Fibroblast of skin of right biceps (primary cell): ENCODE measurements around the gene ITSN1.

Experiments used
- DNase-seq: peaks from one replicate; pipeline ENCODE4 v3.0.0-alpha.2; 2013

The ITSN1 gene

DNA sequence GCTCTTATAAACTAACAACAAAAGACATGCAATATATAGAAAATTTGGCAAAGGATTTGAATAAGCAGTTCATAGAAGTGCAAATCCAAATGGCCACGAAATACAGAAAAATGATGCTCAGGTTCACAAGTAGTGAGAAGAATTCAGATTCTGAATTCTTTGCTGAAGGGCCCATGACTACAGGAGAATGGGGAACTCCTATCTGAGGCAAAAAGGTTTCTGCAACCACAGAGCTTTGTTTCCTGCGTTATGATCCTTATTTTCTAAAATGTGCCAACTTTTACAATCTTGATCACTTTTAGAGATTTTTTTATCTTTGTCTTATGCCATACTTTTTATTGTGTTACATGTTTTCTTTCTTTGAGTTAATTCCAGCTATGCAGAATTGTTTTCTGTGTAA is 91.3 kb downstream of the ITSN1 start:
- no peak for DNase-seq

DNA sequence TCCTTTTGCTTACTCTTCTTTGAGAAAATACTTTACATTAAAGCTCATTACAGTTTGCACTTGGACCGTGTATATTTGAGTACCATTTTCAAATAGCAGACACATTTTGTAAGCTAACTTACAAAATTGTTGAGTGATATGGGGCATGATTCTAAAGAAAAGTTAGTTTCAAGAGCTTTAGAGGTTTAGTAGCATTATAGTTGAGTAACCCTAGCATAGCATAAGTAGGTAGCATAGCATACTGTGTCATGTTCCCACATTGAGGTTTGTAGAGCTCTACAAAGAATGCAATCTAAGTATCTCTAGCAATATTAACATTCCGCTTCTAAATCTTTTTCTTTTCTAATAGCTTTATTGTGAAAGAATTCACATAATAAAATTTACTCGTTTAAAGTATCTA is 92.0 kb downstream of the ITSN1 start:
- peak; percentile 17 for DNase-seq

DNA sequence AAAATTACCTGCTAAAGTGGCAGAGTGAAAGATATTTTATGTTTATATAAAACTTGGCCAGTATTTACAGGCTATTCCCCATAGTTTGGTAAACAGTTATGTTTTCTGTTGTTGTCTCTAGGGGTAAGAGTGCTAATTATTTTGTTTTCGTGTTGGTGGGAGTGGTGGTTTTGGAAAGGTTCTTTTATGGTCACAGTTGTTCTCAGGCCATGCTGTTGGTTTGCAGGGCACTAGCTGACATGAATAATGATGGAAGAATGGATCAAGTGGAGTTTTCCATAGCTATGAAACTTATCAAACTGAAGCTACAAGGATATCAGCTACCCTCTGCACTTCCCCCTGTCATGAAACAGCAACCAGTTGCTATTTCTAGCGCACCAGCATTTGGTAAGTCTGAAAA is 92.5 kb downstream of the ITSN1 start:
- no peak for DNase-seq

DNA sequence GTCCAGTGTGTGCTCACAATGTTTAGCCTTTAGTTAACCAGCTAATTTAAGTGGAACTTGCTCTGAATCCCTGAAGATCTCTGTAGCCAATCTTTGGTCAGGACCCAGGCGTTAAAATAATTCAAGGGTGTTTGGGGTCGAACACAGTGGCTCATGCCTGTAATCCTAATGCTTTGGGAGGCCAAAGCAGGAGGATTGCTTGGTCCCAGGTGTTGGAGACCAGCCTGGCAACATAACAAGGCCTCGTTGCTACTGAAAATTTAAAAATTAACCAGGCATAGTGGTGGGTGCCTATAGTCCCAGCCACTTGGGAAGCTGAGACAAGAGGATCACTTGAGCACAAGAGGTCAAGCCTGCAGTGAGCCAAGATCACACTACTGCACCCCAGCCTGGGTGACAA is 94.3 kb downstream of the ITSN1 start:
- no peak for DNase-seq

DNA sequence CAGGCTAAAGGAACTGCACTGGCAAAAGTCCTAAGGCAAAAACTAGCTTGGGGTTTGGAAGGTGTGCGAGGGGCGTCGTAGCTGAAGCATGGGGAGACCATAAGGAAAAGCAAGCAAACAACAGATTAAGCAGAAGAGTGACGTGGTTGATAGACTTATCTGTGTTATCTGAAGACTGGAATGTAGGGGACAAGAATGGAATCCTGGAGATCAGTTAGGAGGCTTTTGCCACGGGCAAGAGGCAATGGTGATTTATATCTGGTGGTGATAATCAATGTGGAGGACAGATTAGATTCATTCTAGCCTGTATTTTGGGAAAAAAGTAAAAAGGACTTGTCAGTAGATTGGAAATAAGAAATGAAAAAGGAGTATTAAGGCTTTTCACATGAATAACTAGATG is 97.4 kb downstream of the ITSN1 start:
- no peak for DNase-seq

GRCh38 chr21:33747420-33747819 is 105.1 kb downstream of the ITSN1 start:
- DNase-seq = no peak

DNA sequence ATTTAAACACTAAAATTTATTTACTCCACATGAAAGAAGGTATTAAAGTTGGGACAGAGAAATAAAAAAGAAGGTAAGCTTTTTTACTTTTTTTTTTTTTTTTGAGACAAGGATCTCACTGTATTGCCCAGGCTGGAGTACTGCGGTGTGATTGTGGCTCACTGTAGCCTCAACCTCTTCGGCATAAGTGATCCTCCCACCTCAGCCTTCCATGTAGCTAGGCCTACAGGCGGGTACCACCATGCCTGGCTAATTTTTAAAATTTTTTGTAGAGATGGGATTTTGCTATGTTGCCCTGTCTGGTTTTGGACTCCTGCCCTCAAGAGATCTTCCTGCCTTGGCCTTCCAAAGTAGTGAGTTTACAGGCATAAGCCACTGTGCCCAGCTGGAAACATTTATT is 106.6 kb downstream of the ITSN1 start:
- no peak for DNase-seq

DNA sequence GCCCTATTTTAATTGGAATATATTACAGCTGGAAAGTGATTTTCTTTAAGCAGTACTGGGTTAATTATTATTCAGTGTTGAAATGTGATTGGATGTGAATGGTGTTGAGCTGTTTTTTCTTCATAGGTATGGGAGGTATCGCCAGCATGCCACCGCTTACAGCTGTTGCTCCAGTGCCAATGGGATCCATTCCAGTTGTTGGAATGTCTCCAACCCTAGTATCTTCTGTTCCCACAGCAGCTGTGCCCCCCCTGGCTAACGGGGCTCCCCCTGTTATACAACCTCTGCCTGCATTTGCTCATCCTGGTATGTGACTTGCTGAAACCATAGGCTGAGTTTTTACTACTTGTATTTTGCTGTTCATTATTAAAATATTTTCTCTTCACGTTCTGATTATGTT is 107.7 kb downstream of the ITSN1 start:
- no peak for DNase-seq

GRCh38 chr21:33751120-33751519 is 108.8 kb downstream of the ITSN1 start:
- peak; percentile 45 for DNase-seq

DNA sequence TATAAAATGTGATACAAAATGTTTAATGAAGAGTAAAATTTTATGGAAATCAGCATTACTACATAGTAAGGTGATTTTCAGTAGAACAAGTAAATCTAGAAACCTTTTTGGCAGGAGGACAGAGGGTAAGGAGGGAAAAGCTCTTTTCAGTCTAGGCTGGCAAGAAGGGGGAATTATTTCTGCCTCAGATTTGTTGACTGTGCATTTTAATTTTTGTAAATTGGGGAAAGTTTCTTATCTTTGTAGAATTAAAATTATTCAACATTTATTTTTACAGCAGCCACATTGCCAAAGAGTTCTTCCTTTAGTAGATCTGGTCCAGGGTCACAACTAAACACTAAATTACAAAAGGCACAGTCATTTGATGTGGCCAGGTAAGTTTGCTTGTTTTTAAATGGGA is 109.2 kb downstream of the ITSN1 start:
- no peak for DNase-seq

GRCh38 chr21:33752260-33752659 is 110.0 kb downstream of the ITSN1 start:
- DNase-seq = no peak

DNA sequence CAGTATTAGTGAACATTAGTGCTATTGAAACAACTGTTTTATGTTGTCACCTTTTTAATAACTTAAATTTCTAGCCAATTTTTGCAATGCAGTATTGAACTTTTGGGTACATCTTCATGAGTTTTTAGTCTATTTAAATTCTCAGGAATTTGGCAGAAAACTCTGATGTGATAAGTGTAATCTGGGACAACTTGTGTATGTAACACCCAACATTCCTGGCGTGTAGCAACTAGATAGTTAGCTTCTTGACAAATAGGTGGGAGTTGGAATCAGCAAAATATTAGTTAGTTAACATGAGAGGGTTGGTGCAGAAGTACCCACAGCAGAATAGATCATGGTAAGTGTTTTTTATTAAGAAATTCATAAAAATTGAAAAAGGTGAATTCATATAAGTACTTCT is 111.6 kb downstream of the ITSN1 start:
- DNase-seq = no peak

DNA sequence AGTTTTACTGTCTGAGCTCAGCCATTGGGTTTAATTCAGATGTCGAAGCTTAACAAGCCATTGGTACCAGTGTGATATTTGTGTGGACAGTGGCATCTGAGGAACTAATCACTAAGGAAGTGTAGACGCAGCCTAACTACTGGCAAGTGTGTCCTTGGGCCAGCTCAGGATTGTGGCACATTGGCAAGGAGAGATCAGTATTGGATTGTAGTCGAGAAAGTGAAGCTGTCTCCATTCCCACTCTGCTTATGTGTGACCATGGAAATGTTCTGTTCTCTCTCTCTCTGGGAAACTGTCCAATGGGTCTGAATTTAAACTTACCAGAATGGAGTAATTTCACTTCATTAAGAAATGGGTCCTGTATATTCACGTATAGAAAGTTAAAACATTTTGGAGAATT is 112.2 kb downstream of the ITSN1 start:
- no peak for DNase-seq

DNA sequence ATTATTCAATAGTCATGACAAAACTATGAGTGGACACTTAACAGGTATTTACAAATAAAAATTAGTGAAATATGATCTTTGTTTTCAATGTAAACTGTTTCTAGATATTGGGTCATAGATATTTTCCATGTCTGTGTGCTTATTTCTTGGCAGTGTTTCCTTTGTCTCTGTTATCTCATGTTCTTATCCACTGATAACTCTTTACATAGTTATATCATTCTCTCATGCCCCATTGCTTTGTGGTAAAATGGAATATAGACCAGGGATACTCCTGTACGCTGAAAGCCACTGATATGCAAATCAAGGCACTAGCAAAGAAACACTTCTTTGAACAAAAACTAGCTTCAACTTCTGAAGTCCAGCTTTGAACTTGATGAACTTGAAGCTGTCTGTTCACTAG is 113.1 kb downstream of the ITSN1 start:
- no peak for DNase-seq

DNA sequence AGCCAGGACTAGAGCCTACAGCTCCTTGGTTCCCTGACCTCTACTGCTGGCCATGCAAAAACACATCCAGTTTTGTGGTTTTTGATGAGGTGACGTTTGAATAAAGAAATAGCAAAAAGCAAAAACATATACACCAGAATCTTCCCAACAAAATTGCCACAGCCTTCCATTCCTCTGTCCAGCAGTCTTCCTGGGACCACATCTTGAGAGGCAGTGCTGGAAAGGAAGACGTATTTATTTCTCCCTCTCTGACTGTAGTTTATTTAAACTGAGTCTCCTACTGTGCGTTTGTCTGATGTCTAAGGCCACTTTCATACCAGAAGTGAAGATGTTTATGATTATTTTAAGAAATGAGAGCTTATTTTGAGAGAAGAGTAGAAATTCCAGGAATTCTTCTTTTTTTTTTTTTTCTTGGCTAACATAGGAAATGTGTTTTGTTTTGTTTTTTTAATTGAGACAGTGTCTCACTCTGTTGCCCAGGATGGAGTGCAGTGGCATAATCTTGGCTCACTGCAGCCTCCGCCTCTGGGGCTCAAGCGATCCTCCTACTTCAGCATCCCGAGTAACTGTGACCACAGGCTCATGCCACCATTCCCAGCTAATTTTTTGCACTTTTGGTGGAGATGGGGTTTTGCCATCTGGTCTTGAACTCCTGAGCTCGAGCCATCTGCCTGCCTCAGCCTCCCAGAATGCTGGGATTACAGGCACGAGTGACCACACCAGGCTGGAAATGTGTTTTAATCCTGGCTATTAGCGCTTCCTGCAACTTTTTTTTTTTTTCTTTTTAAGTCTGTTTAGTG is 118.5 kb downstream of the ITSN1 start:
- DNase-seq = peak; percentile 77

DNA sequence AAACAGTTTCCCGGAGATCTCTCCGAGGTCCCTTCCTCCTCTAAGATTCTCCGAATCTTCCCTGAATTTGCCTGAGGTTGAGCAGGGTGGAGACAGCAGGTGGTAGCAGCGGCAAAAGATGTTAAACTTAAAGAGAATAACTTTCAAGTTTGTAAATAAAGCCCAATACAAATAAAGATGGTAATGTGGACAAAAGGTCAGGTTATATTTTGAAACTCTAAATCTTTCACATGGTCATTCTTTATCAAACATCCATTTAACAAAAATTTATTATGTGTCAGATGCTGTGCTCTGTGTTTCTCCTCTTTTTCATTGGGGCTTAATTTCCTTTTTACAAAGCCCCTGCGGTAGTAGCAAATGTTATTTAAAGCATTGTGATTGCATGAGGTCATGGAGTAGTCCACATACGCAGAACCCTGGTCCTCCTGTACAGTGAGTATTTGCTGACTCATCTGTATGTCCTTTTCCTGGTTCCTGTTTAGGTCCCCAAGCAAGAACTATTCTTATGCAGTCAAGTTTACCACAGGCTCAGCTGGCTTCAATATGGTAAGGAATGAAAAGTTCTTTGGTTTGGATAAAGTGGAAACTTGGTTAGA is 119.2 kb downstream of the ITSN1 start:
- peak; percentile 99 for DNase-seq

GRCh38 chr21:33762803-33763581 is 120.7 kb downstream of the ITSN1 start:
- DNase-seq = peak; percentile 68

DNA sequence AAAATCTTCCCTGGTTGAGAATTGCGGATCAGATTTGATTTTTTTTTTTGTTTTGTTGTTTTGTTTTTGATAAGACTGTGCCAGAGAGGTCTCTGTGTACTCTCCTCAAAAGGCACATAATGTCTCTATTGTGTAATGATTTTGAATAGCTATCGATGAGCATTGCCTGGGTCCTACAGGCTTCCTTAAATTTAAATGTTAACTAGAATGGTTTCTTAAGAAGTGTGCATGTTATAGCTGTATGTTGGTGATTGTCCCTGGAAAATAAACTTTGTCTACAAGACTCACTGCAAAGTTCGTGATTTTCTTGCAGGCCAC is 121.2 kb downstream of the ITSN1 start:
- no peak for DNase-seq

DNA sequence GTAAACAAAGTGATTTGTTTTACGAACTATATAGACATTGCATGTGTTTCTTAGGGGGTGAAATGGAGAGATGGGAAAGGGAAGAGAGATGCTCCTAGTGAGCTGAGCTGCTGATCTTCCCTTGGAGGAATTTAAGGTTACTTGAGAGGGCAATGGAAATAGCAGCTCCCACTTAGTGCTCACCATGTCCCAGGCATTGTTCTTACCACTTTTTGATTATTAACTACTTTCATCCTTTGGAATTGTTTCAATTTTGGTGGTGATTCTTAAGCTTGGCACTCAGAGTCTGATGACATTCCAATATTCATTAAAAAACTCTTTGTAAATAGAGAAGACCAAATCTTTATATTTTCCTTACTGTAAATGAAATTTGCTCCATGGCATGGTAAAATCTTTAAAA is 124.9 kb downstream of the ITSN1 start:
- peak; percentile 61 for DNase-seq

GRCh38 chr21:33767960-33768359 is 125.7 kb downstream of the ITSN1 start:
- no peak for DNase-seq

DNA sequence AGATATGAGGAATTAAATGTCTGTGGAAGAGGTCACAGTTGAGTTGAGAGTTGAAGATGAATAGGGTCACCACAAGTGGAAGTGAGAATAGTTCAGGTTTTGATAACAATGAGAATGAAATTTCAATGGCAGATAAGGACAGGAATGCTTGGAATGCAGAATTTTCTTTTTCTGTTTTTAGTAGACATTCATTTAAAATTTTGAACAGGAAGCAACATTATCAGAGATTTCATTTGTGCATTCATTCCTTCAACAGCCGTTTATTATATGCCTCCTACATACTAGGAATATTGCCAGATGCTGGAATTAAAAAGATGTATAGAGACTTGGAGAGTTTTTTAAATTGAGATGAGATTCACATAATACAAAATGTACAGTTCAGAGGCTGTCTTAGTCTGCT is 126.8 kb downstream of the ITSN1 start:
- DNase-seq = peak; percentile 12

DNA sequence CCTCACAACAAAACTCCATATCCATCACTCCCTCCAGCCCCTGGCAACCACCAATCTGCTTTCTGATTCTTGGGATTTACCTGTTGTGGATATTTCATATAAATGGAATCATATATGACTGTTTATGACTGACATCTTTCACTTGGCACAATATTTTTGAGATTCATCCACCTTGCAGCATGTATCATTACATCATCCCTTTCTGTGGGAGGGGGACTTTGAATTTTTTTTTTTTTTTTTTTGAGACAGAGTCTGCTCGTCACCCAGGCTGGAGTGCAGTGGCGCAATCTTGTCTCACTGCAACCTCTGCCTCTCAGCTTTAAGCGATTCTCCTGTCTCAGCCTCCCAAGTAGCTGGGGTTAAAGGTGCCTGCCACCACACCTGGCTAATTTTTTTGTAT is 128.2 kb downstream of the ITSN1 start:
- no peak for DNase-seq

GRCh38 chr21:33771976-33772375 is 129.7 kb downstream of the ITSN1 start:
- no peak for DNase-seq

DNA sequence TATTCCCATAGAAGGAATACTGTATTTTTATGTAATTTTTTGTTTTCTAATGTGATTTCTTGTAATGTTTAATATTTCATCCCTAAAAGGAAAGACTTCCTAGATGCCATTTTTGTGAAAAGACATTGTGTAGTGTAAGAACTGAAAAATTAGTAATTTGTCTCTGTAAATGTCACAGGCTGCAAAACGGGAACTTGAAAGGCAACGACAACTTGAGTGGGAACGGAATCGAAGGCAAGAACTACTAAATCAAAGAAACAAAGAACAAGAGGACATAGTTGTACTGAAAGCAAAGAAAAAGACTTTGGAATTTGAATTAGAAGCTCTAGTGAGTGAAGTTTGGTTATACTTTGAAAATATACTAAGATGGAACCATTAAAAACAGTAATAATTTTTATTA is 132.2 kb downstream of the ITSN1 start:
- no peak for DNase-seq
